CD4-positive, alpha-beta T cell treated with Interleukin-6 at 100 ng/mL for 8 hours (primary cell): ENCODE data around the gene SRPK3.
"Not testable (repeated sequence)": the region's sequence is repeated elsewhere in the genome, so short reads cannot be mapped to it uniquely, and the experiment has no call there.

ENCODE experiments used
- DNase-seq: peaks from one replicate; pipeline ENCODE4 v3.0.0-alpha.2; 2020; ENCODE audit warnings: mixed read lengths, low spot score

The SRPK3 gene

DNA sequence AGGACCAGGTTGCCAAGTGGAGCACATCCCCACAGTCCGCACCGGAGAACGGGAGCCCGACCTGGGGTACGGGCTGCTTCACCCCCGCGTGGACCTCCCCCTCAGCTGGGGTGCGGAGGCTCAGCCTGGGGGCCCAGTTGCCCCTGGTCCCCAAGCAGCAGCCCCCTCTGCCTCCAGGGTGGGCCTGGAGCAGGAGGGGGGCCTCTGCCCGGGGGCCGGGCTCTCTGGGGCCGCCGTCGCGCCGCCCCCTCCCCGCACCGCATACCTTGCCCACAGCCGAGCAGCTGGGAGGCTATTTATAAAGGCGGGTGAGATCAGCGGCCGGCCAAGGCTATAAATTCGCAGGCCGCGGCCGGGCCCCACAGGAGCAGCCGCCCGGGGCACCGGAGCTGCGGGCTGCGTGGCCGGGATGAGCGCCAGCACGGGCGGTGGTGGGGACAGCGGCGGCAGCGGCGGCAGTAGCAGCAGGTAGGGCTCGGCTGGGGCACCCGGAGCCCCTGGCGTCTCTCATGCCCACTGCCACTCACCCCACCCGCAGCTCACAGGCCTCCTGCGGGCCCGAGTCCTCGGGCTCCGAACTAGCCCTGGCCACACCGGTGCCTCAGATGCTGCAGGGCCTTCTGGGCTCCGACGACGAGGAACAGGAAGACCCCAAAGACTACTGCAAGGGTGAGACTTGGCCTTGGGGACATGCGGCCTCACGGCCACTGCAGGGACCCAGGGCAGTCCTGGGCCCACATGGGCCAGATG lies at the start of gene SRPK3:
Gene SRPK3, plus strand, starts transcription at position 364 of the 750 bp plus-strand sequence. Its CDS starts 46 bp downstream, at position 410.
- DNase-seq, result no peak

DNA sequence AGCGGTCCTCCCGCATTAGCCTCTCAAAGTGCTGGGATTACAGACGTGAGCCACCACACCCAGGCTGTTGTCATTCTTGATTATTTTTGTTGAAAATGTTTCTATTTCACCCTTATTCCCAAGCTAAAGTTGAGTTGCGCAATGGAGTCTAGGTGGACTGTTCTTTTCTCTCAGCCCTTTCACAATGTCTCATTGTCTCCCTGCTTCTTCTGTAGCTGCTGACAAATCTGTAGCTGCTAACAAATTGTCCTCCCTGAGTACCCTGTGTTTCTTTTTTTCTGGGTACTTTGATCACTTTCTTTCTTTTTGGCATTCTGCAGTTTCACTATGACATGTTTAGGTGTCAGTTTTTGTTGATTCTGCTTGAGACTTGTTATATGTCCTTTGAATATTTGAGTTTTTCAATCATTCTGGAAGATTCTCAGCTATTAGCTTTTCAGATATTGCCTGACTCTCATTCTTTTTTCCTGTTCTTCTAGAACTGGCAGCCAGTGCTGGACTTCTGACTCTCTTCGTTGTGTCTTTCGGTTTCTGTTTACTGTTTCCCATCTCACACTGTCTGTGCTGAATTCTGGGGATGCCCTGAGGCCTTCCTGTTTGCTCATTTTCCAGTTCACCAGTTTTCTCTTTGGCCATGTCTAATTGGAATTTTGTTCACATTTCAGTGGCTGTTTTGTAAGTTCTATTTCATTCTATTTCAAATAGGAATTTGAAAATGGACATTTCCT lies 49.6 kb upstream of the SRPK3 start:
- DNase-seq, result no peak

GRCh38 chrX:153731845-153732215 lies 49.0 kb upstream of the SRPK3 start:
- DNase-seq, result no peak

GRCh38 chrX:153732401-153732800 lies 48.4 kb upstream of the SRPK3 start:
- no peak for DNase-seq

DNA sequence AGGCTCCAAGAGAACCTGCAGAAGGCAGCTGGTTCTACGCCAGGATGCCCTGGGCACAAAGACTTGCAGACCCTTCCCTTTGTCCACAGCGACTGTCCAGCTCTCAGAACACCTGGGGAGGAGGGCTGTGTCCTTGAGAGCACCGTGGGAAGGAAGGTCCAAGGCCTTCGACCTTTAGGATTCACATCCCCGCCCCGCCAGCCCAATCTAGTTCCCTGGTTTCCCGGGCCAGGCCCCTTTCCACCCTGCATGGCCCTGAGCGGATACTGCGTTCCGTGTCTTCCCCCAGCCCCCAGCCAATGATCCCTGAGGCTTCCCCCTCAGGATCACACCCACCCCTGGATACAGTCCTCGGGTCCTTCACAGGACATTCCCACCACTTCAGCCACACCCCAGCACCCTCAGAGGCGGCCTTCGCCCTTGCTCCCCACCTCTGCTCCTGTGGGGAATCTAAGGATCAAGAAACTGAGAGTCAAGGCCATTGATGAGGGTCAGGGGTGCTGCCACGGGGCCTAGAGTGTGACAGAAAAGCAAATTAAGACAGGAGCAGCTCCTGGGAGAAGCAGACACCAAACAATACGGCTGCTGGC lies 47.1 kb upstream of the SRPK3 start:
- no peak for DNase-seq

DNA sequence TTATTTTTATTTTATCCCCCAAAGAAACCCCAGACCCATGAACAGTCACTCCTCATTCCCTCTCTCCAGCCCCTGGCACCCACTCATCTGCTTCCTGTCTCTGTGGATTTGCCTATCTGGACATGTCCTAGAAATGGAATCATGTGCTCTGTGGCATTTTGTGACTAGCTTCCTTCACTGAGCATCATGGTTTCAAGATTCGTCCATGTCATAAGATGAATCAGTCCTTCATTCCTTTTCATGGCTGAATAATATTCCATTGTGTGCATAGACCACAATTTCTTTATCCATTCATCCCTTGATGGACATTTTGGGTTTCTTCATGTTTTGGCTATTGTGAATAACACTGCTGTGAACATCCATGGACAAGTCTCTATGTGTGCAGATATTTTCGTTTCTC lies 46.0 kb upstream of the SRPK3 start:
- DNase-seq, result no peak

DNA sequence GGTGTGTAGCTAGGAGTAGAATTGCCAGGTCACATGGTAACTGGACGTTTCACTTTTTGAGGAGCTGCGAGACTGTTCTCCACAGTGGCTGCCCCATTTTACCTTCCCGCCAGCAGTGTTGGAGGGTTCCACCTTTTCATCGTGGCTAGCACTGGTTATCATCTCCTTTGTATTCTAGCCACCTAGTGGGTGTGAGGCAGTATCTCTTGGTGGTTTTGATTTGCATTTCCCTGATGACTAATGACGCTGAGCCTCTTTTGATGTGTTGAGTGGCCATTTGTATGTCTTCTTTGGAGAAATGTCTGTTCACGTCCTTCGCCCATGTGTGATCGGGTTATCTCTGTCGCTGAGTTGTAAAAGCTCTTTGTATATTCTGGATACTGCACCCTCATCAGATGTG lies 45.6 kb upstream of the SRPK3 start:
- no peak for DNase-seq

DNA sequence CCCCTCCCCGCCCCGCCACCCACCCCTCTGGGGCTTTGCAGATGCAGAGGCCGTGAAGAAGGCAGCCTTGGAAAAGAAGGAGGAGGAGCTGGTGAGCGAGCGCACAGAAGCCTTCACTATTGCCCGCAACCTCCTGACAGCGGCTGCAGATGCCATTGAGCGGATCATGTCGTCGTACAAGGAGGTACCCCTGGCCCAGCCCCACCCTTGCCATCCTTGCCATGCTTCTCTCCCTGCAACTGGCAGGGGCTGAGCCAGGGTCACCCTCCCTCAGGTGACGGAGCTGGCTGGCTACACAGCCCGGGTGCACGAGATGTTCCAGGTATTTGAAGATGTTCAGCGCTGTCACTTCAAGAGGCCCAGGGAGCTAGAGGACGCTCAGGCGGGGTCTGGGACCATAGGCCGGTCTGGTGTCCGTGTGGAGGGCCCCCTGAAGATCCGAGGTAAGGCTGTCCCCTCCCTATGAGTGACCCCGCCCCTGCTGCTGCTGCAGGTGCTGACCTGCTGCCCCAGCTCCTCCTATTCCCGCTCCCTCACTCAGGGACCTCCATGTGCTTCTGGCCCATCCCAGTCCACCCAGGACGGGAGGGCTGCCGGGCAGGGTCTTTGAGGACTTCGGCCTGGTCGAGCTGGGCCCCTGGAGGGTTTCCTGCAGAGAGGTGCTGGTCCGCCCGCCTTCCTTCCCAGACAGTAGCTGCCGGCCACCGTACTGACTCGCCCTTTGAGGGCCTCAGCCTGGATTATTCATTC lies 44.6 kb upstream of the SRPK3 start:
- DNase-seq, result no peak

GRCh38 chrX:153736871-153737441 lies 43.9 kb upstream of the SRPK3 start:
- no peak for DNase-seq

DNA sequence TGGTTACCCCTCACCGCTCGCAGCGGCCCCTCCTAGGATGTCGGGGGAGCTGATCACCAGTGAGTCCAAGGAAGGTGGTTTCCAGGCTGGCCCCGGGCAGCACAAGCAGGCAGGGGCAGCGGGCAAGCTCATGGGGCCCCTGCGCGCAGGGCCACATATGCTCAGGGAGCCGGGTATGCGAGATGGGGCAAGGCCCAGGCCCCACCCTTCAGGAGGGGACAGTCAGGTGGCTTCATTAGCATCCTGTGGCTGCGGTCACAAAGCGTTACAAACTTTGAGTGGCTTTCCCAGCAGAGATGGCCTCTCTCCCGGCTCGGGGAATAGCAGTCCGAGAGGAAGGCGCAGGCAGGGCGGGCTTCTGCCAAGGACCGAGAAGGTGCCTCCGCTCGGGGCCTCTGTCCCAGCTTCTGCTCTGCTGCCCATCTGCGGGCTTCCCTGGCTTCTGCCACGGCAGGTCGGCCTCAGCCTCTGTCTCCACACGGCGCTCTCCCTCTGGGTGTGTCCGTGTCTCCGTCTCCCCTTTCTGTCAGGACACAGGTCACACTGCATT lies 42.7 kb upstream of the SRPK3 start:
- no peak for DNase-seq

DNA sequence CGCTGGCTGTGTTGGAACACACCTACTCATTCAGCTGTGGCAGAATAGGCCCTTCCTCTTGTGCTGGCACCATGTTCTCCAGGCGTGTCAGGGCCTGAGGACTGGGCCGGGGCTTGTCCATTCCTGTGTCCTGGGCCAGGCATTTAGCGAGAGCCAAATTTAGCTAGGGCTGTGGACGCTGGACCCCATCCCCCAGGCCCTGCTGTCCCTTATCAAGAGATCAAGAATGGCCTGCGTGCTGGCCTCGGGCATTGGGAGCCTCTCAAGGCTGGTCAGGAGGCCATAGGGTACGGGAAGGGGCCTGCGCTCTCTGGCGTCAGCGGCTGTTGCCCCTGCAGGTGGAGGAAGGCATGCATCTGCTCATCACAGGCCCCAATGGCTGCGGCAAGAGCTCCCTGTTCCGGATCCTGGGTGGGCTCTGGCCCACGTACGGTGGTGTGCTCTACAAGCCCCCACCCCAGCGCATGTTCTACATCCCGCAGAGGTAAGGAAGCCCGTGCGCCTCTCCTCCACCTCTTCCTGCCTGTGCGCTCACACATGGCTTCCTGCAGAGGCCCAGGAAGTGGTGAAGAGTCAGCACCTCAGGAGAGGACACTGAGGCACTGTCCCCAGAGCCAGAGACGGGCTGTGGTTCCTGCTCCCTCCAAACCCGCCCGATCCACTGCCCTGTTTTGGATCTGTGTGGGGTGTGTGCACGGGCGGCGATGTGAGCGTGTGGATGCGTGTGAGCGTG lies 40.9 kb upstream of the SRPK3 start:
- DNase-seq, result peak; percentile 51

- no peak for DNase-seq
These were observed 40.1 kb upstream of the SRPK3 start for GRCh38 chrX:153740631-153741222.

- no peak for DNase-seq
These were observed 39.4 kb upstream of the SRPK3 start for GRCh38 chrX:153741446-153741845.

DNA sequence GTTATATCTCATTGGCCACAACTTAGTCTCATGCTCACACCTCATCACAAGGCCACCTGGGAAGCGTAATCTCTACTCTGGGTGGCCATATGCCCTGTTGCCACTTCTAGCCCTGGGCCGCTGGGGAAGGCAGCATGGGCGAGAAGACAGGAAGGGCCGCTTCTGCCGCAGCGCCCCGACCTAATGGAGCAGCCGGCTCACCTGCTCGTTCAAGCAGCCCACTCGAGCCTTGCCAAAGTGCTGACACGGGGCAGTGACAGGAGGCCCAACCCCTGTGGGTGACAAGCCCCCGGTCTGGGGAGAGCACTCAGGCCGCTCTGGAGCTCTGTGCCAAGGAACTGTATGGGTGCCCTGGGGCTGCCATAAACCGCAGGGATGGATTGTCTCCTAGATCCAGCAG lies 38.7 kb upstream of the SRPK3 start:
- DNase-seq, result not testable (repeated sequence)

- not testable (repeated sequence) for DNase-seq
These were observed 37.9 kb upstream of the SRPK3 start for GRCh38 chrX:153742796-153743467.

DNA sequence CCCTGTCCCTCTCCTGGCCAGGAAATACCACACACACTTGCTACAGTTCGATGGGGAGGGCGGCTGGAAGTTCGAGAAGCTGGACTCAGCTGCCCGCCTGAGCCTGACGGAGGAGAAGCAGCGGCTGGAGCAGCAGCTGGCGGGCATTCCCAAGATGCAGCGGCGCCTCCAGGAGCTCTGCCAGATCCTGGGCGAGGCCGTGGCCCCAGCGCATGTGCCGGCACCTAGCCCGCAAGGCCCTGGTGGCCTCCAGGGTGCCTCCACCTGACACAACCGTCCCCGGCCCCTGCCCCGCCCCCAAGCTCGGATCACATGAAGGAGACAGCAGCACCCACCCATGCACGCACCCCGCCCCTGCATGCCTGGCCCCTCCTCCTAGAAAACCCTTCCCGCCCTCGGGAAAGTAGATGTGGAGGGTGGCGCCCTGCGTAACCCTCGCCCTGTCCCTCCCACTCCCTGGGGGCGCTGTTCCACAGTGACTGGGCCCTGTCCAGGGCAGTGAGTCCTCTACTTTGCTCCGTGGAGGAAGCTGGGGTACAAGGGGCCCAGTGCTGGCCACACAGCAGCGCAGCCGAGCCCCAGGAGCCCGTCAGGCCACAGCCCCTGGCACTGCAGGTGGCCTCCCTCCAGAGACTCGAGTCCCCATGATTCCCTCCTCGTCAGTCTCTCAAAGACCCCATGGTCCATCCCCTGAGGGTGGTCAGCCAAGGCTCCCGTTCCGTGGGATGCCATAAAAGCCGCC lies 37.2 kb upstream of the SRPK3 start:
- DNase-seq, result not testable (repeated sequence)

- DNase-seq, result no peak
These were observed 36.4 kb upstream of the SRPK3 start for GRCh38 chrX:153744210-153745066.

DNA sequence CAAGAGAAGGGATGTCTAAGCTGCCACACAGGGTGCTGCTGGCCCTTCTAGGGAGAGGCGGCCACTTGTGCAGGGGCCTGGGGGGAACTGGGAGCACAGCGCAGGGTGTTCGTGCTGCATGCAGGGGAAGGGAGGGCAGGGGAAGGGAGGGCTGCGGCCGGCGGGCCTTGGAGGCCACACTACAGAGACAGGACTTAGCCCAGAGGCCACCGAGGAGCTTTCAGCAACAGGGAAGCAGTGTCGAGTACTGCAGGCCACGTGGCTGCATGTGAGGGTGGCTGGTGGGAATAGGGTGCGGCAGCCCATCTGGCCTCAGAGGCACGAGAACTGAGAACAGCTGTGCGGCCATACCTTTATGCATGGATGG lies 35.8 kb upstream of the SRPK3 start:
- DNase-seq, result not testable (repeated sequence)
